NK-92 (cell line): ENCODE measurements around the gene POU5F1.
A peak's percentile ranks its signal among the peaks of the same experiment; 100 is the strongest.
"Not testable (repeated sequence)": the region's sequence is repeated elsewhere in the genome, so short reads cannot be mapped to it uniquely, and the experiment has no call there.

Experiments
- DNase-seq: peaks from one replicate; lab custom pipeline; 2025; ENCODE audit not compliant: unreplicated experiment; lab: John Stamatoyannopoulos, UW

POU5F1 gene

DNA sequence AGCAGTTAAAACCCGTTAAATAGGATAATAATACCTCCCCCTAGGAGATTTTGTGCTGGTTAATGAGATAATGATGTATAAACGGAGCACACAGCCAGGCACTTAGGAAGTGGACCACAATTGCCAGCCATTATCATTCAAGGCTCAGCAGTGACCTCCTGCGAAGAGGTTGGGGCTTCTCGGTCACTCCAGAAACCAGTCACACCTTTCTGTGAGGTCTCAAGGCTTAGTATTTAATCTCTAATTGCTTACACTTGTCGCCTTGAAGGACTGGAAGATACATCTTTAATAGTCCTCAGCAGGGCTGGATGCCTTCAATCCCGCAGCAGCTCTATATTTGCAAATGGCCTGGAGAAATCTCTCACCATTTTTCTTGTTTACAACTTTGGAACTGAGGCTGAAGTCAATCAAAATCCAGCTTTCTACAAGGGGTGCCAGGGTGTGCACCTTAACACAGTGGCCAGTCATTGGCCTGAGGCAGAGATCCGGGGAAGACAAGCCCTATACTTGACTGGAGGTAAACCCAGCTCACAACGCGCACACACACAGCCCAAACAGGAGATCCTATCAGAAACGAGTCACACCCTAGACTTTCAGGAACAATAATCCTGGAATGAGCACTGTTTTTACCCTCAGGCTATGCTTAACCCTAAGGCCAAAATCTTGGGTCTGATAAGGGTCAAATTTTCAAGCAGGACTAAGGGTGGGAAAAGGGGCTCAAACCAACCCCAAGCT, 1.2 kb downstream of the POU5F1 start:
- DNase-seq, result no peak

GRCh38 chr6:31168606-31169005, 1.9 kb downstream of the POU5F1 start:
- DNase-seq, result no peak

- DNase-seq, result no peak
These were observed 4.5 kb downstream of the POU5F1 start for GRCh38 chr6:31165986-31166385.

DNA sequence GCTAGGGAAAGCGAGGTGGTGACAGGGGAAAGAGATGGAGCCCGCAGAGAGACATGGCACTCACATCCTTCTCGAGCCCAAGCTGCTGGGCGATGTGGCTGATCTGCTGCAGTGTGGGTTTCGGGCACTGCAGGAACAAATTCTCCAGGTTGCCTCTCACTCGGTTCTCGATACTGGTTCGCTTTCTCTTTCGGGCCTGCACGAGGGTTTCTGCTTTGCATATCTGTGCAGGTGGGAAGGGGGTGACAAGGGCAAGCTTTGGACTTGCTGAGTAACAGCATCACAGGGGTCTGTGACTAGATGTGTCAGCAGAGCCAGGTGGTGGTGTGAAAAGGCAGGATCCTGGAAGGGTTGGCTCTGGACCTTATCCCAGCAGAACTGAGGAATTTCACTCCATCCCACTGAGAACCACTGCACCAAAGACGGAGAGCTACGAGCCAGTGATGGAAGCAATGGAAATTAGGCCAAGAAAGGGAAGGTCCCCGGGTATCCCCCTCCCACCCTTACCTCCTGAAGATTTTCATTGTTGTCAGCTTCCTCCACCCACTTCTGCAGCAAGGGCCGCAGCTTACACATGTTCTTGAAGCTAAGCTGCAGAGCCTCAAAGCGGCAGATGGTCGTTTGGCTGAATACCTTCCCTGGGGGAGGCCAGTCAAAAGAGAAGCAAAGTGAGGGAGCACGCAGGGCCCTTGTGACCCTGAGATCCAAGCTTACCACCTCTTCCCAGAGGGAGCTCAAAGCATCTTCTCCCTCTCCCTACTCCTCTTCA, 5.2 kb downstream of the POU5F1 start:
- not testable (repeated sequence) for DNase-seq

DNA sequence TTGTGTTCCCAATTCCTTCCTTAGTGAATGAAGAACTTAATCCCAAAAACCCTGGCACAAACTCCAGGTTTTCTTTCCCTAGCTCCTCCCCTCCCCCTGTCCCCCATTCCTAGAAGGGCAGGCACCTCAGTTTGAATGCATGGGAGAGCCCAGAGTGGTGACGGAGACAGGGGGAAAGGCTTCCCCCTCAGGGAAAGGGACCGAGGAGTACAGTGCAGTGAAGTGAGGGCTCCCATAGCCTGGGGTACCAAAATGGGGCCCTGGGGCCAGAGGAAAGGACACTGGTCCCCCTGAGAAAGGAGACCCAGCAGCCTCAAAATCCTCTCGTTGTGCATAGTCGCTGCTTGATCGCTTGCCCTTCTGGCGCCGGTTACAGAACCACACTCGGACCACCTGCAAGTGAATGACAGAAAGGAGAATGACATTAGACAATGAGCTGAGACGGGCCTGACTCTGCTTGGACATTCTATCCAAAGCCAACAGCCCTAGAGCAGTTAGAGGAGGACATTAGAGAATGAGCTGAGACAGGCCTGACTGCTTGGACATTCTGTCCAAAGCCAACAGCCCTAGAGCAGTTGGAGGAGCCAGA, 5.9 kb downstream of the POU5F1 start:
- DNase-seq, result not testable (repeated sequence)

DNA sequence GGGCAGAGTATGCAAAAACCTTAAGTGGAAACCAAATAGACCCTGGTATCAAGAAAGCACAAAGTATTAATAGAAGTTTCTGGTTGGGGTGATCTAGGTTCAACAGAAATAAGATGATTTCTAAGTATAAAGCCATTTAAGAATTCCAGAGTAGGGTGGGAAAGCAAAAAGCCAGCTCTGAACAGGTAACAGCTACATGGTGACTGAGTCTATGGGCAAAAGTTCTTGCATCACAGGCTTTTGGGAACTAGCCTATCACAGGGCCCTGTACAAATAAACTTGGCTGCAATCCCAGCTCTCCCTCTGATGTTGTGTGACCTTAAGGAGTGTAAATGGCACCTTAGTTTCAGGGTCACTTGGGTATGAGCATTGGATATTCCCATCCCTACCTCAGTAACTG, 6.6 kb downstream of the POU5F1 start:
- DNase-seq, result no peak

GRCh38 chr6:31162463-31163165, 7.9 kb downstream of the POU5F1 start:
- no peak for DNase-seq

DNA sequence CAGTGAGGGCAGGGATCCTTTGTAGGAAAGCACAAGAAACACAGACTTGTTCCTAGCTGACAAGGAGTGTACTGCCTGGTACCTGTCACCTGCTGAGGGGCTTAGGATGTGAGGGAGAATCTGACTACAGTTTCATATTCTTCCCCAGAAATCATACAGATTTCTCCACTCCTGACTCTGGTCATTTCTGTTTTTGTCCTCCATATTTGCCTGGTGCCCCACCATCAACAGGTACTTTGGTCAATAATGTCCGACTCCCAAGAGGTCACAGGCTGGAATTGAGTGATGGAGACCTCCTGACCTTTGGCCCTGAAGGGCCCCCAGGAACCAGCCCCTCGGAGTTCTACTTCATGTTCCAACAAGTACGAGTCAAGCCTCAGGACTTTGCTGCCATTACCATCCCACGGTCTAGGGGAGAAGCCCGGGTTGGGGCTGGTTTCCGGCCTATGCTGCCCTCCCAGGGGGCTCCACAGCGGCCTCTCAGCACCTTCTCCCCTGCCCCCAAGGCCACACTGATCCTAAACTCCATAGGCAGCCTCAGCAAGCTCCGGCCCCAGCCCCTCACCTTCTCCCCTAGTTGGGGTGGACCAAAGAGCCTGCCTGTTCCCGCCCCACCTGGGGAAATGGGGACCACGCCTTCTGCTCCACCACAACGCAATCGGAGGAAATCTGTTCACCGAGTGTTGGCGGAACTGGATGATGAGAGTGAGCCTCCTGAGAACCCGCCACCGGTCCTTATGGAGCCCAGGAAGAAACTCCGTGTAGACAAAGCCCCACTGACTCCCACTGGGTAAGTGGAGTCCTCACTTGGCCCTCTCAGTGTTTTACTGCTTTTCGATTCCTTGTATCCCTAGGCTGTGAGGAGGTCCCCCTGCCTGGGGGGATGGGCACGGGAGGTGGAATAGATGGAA, 9.0 kb downstream of the POU5F1 start:
- DNase-seq, result no peak

GRCh38 chr6:31158863-31159855, 11.3 kb downstream of the POU5F1 start:
- DNase-seq, result no peak

GRCh38 chr6:31158140-31158862, 12.2 kb downstream of the POU5F1 start, which contains the start of gene TCF19:
Gene TCF19 (plus strand): TSS chr6:31158589. CDS start chr6:31159470, 881 bp downstream.
- DNase-seq, result peak; percentile 92

DNA sequence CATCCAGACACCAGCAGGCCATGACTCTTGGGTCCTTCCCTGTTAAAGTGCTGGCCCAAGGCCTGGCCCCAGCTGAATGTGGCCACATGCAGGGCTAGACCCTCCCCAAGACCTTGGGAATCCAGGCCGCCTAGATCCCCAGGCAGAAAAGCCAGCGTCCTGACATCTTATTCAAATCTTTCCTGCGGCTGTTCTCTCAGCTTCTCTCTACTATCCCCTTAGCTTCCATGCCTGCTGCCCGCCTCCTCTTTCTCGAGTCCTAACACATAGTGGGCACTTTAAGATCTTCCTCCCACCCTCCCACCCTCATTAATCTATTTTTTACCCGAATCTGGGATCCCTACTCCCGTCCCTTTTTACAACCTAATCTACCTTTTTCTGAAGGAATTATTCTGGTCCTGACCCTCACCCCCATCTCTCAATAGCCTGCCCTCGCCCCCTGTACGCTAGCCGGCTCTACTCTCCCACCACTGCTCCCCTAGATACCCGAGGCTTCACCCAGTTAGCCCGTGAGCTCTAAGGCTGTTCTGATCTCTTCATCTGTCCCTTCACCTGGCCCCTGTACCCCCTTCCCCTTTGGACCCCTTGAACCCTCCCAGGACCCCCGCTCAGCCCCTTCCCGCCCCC, 12.9 kb downstream of the POU5F1 start, which contains the start of gene CCHCR1:
Gene CCHCR1, minus strand, starts transcription at position 290 of the 627 bp plus-strand sequence. Its CDS starts 202 bp downstream, at position 88.
- DNase-seq, result no peak

DNA sequence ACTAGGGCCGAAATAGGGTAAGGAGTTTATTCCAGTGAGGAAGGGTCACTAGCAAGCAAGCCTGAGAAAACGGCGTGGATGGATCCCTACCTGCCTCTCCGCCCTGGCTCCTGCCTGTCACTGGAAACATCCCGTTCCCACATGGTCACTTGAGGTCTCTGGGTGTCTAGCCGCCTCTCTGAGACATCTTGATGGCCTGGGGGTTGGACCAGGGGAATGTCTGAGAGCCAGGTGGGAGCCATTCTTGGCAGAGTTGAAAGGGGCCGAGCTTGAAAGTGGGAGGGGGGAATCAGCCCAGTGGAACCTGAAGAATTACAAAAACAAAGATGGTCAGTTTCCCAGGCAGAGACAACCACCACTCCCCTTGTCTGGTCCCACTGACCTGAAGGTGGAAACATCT, 13.8 kb downstream of the POU5F1 start:
- DNase-seq, result no peak

DNA sequence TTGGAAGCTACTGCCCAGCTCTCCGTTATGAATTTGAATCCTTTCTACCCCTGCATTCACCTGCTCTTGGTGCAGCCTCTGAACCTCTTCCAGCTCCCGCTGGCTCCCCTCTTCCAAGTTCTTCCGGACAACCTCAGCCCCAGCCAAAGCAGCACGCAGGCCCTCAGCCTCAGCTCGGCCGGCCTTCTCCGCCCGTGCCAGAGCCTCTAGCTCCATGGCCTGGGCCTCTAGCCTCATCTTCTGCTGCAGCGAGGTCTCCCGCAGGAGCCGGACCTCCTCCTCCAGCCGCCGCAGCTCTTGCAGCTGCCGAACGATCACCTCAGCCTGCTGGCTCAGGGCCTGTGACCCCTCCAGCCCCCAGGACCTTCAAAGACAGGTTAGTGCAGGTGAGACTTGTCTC, 16.0 kb downstream of the POU5F1 start:
- no peak for DNase-seq

DNA sequence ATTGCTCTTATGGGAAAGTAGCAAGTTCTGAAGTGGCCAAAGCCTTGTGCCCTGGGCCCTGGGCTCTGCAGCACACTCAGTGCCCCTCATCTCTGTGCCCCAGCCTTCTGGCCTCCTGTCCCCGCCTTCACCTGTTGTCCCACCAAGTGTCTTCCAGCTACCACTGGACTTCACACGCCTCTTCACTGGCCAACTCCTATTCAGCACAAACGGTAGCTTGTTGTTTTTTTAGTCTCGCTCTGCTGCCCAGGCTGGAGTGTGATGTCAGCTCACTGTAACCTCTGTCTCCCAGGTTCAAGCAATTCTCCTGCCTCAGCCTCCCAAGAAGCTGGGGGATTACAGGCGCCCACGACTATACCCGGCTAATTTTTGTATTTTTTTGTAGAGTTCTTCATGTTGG, 17.7 kb downstream of the POU5F1 start:
- no peak for DNase-seq

DNA sequence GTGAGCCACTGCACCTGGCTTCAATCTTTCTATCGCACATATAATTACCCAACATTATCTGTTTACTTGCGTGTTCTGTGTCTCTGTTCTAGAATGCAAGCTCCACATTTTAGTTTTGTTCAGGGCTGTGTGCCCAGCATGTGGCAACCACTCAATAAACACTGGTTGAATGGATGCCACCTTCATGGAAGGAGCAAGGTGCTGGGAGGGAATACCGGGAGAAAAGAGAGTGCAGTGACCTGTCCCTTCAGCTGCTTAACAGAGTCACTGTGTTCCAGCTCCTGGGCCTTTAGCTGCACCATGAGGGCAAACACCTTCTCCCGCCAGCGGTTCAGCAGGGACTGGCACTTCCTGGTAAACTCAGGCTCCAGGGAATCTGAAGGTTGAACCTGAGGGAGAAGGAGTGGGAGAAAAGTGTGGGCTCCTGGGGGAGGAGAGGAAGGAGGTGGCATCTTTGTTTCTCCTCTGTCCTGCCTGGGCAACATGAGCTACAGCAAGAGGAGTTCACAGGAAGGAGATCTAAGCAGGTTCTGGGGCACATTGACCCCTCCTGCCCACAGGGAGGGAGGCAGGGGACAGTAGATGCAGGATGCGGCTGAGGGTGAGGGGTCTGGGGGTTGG, 20.5 kb downstream of the POU5F1 start:
- DNase-seq, result no peak

DNA sequence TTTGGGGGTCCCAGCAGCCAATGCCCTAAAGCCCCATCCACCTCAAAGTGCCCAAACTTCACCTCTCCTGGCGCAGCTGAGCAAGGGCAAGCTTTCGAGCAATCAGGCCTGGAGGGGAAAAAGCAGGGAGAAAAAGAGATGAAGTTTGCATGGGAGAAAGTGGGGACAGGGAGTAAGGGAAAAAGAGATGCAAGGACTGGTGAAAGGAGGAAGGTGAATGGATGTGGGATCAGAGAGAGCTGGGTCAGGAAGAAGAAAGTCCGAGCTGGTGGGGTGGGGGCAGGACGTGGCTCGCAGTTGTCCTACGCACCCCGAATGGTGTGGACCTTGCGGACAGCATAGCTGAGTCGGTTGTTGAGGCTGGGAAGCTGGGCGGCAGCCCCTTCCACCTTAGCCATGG, 25.1 kb downstream of the POU5F1 start:
- no peak for DNase-seq

- no peak for DNase-seq
These were observed 25.5 kb downstream of the POU5F1 start for GRCh38 chr6:31144970-31145340.
